PFSK-1 (cell line): ENCODE results near the gene MAN1A2.

Experiments used
- FOXP2 ChIP-seq: optimal IDR thresholded peaks from 2 replicates; pipeline ENCODE3; 2011; ENCODE audit warnings: borderline replicate concordance, control low read depth, inconsistent platforms; ENCODE audit not compliant: insufficient read depth; ENCODE audit errors: extremely low read length, extremely low read depth
- POLR2AphosphoS5 ChIP-seq: IDR thresholded peaks from 2 replicates; pipeline ENCODE4 v1.6.1; 2012; ENCODE audit warnings: low read depth, mild to moderate bottlenecking, control low read depth, low read length, moderate library complexity
- REST ChIP-seq, 2 experiments: IDR thresholded peaks; 2 replicates each; pipeline versions ENCODE4 v1.6.1 to v1.8.0; 2011 to 2012; ENCODE audit warnings: low read depth in 2 of 2, low read length in 2 of 2, control low read depth in 1 of 2, inconsistent platforms in 1 of 2, mild to moderate bottlenecking in 1 of 2, moderate library complexity in 1 of 2; ENCODE audit not compliant: insufficient read depth in 1 of 2
- SIN3A ChIP-seq: IDR thresholded peaks from 2 replicates; pipeline ENCODE4 v1.6.1; 2012; ENCODE audit warnings: mild to moderate bottlenecking, low read length, moderate library complexity, borderline replicate concordance; ENCODE audit not compliant: insufficient read depth
- TAF1 ChIP-seq: IDR thresholded peaks from 2 replicates; pipeline ENCODE4 v1.6.1; 2012; ENCODE audit warnings: low read length, control low read depth, borderline replicate concordance; ENCODE audit not compliant: insufficient read depth

MAN1A2 gene

DNA sequence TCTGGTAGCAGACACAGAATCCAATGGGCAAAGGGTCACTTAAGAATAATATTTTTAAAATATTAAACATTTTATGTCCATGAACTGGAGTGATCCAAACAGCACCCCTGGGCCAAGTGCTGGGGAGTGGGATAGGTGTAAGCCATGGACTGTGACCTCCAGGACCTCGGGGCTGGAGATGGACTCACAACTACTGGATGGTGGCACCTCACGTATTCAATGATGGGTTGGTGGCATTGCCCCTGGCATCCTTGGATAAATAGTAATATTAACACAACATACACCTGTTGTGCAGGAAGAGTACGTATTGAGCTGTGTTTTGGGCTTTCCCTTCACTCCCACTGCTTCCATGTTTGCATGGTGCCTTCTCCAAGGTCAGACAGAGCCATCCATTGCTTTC lies 199.3 kb downstream of the MAN1A2 start:
- TF ChIP-seq FOXP2 (no peak), SIN3A (no peak)

DNA sequence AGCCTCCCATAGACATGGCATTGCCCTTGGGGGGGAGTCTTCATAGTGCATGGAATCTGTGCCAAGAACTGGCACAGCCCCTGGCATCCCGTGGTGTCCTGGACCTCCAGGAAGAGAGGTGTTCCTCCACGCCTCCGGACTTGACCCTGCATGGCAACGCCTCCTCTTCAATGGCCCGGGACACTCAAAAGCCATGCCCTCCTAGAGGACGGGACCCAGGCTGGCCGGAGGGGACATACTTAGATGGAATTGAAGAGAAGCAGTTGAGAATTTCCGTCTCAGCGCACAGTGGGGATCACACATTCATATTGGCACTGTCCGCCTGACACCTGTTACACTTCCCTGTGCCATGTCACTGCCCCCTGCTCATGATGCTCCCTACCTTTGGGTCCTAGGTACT lies 200.2 kb downstream of the MAN1A2 start:
- TF ChIP-seq FOXP2 (no peak), POLR2AphosphoS5 (no peak), TAF1 (no peak), REST (IDR thresholded peaks at IDR 0.05; ENCODE audit: insufficient read depth in 1 of 2, low read depth in 2 of 2, low read length in 2 of 2) (no peak), SIN3A (no peak)

GRCh38 chr1:117567976-117568375 lies 200.7 kb downstream of the MAN1A2 start:
- no peak for TF ChIP-seq REST (IDR thresholded peaks at IDR 0.05; ENCODE audit: insufficient read depth in 1 of 2, low read depth in 2 of 2, low read length in 2 of 2)
- no peak for TF ChIP-seq POLR2AphosphoS5
- no peak for TF ChIP-seq TAF1
- no peak for TF ChIP-seq FOXP2

DNA sequence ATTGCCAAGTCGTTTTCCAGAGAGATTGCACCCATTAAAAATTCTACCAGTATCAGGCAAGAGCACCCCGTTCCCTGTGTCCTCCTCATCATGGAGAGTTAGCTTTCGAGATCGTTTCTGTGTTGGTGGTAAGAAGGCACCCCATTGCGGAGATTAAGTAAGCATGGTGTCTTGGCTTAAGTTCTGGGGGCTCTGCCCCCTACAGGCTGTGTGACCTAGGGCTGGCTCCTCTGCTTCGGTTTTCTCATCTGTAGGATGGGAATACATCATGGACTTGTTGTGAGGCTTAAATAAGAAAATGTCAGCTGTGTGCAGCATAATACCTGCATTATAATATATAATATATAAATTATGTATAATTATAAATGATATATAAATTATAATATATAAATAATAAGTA lies 201.8 kb downstream of the MAN1A2 start:
- TF ChIP-seq TAF1, result no peak
- TF ChIP-seq REST (IDR thresholded peaks at IDR 0.05; ENCODE audit: insufficient read depth in 1 of 2, low read depth in 2 of 2, low read length in 2 of 2), result no peak
- TF ChIP-seq FOXP2, result no peak
- TF ChIP-seq POLR2AphosphoS5, result no peak
- no peak for TF ChIP-seq SIN3A

DNA sequence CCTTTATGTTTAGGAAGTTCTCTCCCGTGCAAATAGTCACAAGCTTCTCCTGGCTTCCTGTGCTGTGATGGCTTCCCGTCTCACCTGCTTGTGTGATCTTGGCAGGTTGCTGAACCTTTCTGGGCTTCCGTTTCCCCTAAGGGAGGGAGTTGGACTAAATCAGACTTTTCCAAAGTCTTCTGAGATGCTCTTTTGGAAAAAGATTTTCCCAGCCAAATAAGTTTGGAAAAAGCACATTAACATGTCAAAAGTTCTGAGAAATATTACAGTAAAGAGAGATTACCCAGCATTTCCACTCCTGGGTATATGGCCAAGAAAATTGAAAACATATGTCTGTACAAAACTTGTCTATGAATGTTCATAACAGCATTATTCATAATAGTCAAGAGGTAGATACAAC lies 202.6 kb downstream of the MAN1A2 start:
- TF ChIP-seq POLR2AphosphoS5, result no peak
- TF ChIP-seq TAF1, result no peak

DNA sequence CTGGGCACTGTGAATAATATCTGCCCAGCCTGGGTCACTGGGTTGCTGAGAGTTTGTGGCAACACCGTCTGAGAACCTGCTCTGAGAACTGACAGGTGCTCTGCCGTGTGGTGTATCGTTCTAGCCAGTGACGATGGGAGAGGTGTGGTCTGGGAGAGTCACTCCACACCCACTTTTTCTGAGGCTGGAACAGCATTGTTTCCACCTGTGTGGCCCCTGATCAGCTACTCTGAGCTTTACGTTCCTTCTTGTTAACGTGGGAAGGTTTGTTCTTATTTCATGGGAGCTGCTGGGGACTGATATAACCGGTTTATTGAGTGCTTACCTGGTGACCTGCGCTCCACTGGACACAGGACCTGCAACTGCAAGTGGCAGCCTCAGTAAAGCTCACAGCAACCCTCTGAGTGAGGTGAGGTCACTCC lies 203.8 kb downstream of the MAN1A2 start:
- TF ChIP-seq REST (IDR thresholded peaks at IDR 0.05; ENCODE audit: insufficient read depth in 1 of 2, low read depth in 2 of 2, low read length in 2 of 2) (no peak), SIN3A (no peak), TAF1 (no peak), POLR2AphosphoS5 (no peak), FOXP2 (no peak)
